HEK293T (cell line): ENCODE data around the gene SLAMF9.

Source experiments
- CTCF ChIA-PET: fragments of 350-600 bp; formaldehyde crosslinking; extraction: SDS; loops from one replicate; lab custom pipeline; 2021; ENCODE audit warnings: antibody characterized with exemption, inconsistent platforms; lab: Yijun Ruan, JAX
- POLR2A ChIA-PET: fragments of 350-600 bp; formaldehyde crosslinking; extraction: SDS; loops from one replicate; lab custom pipeline; 2020; ENCODE audit warnings: antibody characterized with exemption, inconsistent platforms; lab: Yijun Ruan, JAX
- DNase-seq: peaks from one replicate; pipeline ENCODE4 v3.0.0; 2012; ENCODE audit warnings: mixed read lengths; ENCODE audit errors: extremely low spot score
- ARNT ChIP-seq: fragments of 450-650 bp; IDR thresholded peaks from 2 replicates; pipeline ENCODE4 v1.6.1; 2017; ENCODE audit warnings: mild to moderate bottlenecking
- BHLHE40 ChIP-seq: fragments of 450-650 bp; IDR thresholded peaks from 2 replicates; pipeline ENCODE4 v1.6.1; 2016; ENCODE audit warnings: mild to moderate bottlenecking, moderate library complexity, borderline replicate concordance
- CTBP1 ChIP-seq: fragments of 450-650 bp; IDR thresholded peaks from 2 replicates; pipeline ENCODE4 v1.6.1; 2016; ENCODE audit warnings: borderline replicate concordance
- ELF4 ChIP-seq: fragments of 450-650 bp; IDR thresholded peaks from 2 replicates; pipeline ENCODE4 v1.6.1; 2017; ENCODE audit warnings: antibody characterized with exemption
- FOXA1 ChIP-seq: fragments of 450-650 bp; IDR thresholded peaks from 2 replicates; pipeline ENCODE4 v1.6.1; 2016; ENCODE audit warnings: mild to moderate bottlenecking
- FOXK2 ChIP-seq: fragments of 450-650 bp; IDR thresholded peaks from 2 replicates; pipeline ENCODE4 v1.6.1; 2016; ENCODE audit warnings: mild to moderate bottlenecking
- FOXM1 ChIP-seq: fragments of 450-650 bp; IDR thresholded peaks from 2 replicates; pipeline ENCODE4 v1.6.1; 2017; ENCODE audit warnings: mild to moderate bottlenecking, borderline replicate concordance
- HDGF ChIP-seq: fragments of 450-650 bp; IDR thresholded peaks from 2 replicates; pipeline ENCODE4 v1.6.1; 2017; ENCODE audit warnings: antibody characterized with exemption, borderline replicate concordance
- L3MBTL2 ChIP-seq: fragments of 450-650 bp; conservative IDR thresholded peaks from 2 replicates; pipeline ENCODE4 v1.6.1; 2016; ENCODE audit warnings: mild to moderate bottlenecking
- LEF1 ChIP-seq: fragments of 450-650 bp; IDR thresholded peaks from 2 replicates; pipeline ENCODE4 v1.6.1; 2017; ENCODE audit warnings: mild to moderate bottlenecking, borderline replicate concordance
- NFRKB ChIP-seq: fragments of 450-650 bp; IDR thresholded peaks from 2 replicates; pipeline ENCODE4 v1.6.1; 2016; ENCODE audit warnings: mild to moderate bottlenecking, moderate library complexity
- PKNOX1 ChIP-seq: fragments of 450-650 bp; IDR thresholded peaks from 2 replicates; pipeline ENCODE4 v1.6.1; 2016
- SP1 ChIP-seq: fragments of 450-650 bp; IDR thresholded peaks from 2 replicates; pipeline ENCODE4 v1.6.1; 2017
- SUZ12 ChIP-seq: fragments of 450-650 bp; IDR thresholded peaks from 2 replicates; pipeline ENCODE4 v1.6.1; 2016; ENCODE audit warnings: mild to moderate bottlenecking
- TARDBP ChIP-seq: fragments of 450-650 bp; IDR thresholded peaks from 2 replicates; pipeline ENCODE4 v1.6.1; 2016
- ZNF384 ChIP-seq: fragments of 450-650 bp; IDR thresholded peaks from 2 replicates; pipeline ENCODE4 v1.6.1; 2016

SLAMF9 gene

GRCh38 chr1:159942632-159943277 is 11.3 kb downstream of the SLAMF9 start:
- no peak for DNase-seq
- no peak for TF ChIP-seq ARNT
- no peak for TF ChIP-seq FOXA1
- no peak for TF ChIP-seq BHLHE40
- no peak for TF ChIP-seq L3MBTL2
- TF ChIP-seq FOXK2 = no peak
- no peak for TF ChIP-seq LEF1
- no peak for TF ChIP-seq TARDBP
- no peak for TF ChIP-seq NFRKB
- TF ChIP-seq ZNF384 = no peak
- ChIA-PET POLR2A (no interaction called here), CTCF (no interaction called here)

- ChIA-PET CTCF (no interaction called here), POLR2A (interaction anchor here (1.2 kb wide), 1 partner anchor 16 kb away, joined by 3 read pairs; the partner anchor contains the start of gene TAGLN2)
- TF ChIP-seq PKNOX1 (no peak), LEF1 (no peak), HDGF (no peak), TARDBP (no peak), SUZ12 (no peak), ELF4 (no peak), SP1 (no peak), ARNT (no peak), CTBP1 (no peak), FOXM1 (no peak), L3MBTL2 (no peak)
- DNase-seq = no peak
Measured at GRCh38 chr1:159941591-159942560, 12.2 kb downstream of the SLAMF9 start.

GRCh38 chr1:159941141-159941540 is 12.9 kb downstream of the SLAMF9 start:
- ChIA-PET POLR2A (interaction anchor here (1.2 kb wide), 1 partner anchor 16 kb away, joined by 3 read pairs; the partner anchor contains the start of gene TAGLN2), CTCF (no interaction called here)
- no peak for TF ChIP-seq FOXA1
- TF ChIP-seq ZNF384 = no peak
- no peak for TF ChIP-seq LEF1
- TF ChIP-seq SUZ12 = no peak
- TF ChIP-seq ARNT = no peak
- no peak for TF ChIP-seq ELF4
- TF ChIP-seq HDGF = no peak
- no peak for TF ChIP-seq L3MBTL2
- TF ChIP-seq FOXM1 = no peak
- no peak for TF ChIP-seq FOXK2
- no peak for TF ChIP-seq SP1
- DNase-seq = no peak

GRCh38 chr1:159940006-159940620 is 13.9 kb downstream of the SLAMF9 start:
- POLR2A ChIA-PET = interaction anchor here (1.8 kb wide), 1 partner anchor 15 kb away, joined by 7 read pairs; the partner anchor contains the start of gene TAGLN2
- no peak for DNase-seq
- TF ChIP-seq PKNOX1 = no peak
- TF ChIP-seq L3MBTL2 = no peak
- CTCF ChIA-PET = interaction anchor here (1.3 to 9.6 kb wide), 3 partner anchors 24 to 141 kb away, joined by 3 to 60 read pairs (median 4); no protein-coding TSS in a partner anchor

- TF ChIP-seq NFRKB = no peak
- TF ChIP-seq BHLHE40 = no peak
- TF ChIP-seq PKNOX1 = no peak
- TF ChIP-seq SP1 = no peak
- ChIA-PET CTCF (interaction anchor here (1.3 to 9.6 kb wide), 3 partner anchors 23 to 140 kb away, joined by 3 to 60 read pairs (median 4); no protein-coding TSS in a partner anchor), POLR2A (interaction anchor here (1.8 kb wide), 1 partner anchor 15 kb away, joined by 7 read pairs; the partner anchor contains the start of gene TAGLN2)
- DNase-seq = no peak
Measured at GRCh38 chr1:159939678-159940002, 14.4 kb downstream of the SLAMF9 start.
